ENCODE results near the gene ADNP2.

ADNP2 gene

GRCh38 chr18:80184243-80184772 lies 75.2 kb downstream of the ADNP2 start:
- no peak overlapping the region for H3K4me3 ChIP-seq (ENCODE audit: low read depth, low read length)
- no peak for TF ChIP-seq CTCF (IDR thresholded peaks at IDR 0.05; ENCODE audit: low read depth, low read length)

DNA sequence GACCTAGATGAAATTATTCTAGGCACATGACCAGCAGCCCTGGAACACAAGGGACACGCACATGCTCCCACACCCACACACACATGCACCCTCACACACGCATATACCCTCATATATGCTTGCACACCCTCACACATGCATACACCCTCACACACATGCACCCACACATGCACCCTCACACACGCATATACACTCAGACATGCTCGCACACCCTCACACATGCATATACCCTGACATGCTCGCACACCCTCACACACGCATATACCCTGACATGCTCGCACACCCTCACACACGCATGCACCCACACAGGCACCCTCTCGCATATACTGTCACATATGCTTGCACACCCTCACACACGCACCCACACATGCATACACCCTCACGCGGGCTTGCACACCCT lies 76.5 kb downstream of the ADNP2 start:
- no peak for TF ChIP-seq CTCF (IDR thresholded peaks at IDR 0.05; ENCODE audit: low read depth, low read length)
- H3K4me3 ChIP-seq (ENCODE audit: low read depth, low read length): no peak overlapping the region

DNA sequence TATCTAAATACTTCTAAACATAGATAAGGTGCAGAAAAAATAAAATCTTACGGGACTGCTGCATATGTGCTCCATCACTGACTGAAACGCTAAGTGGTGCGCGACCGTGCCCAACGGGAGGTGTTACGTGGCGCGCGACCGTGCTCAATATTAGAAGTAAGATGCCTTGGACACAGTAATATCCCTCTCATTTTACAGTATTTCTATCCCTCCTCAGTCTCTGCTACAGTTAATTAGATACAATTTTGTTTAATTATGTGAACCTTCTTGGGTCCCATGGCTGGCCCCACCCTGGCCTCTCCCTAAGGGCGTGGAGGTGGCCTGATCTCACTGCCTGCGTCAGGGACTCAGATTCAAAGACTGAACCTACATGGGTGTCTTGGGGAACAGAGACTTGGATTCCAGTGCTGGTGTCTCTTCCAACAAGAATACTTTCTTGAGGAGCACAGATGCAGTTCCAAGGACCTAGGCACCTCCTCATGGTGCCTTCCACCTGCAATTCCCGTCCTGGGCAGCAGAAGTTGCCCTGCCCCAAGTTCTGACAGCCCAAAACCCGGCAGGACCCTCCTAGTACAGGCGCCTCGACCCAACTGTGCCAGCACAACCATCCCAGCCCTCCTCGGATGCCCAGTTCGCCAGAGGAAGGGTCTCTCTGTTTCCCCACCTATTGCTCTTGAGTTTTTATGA lies 79.0 kb downstream of the ADNP2 start:
- H3K4me3 ChIP-seq (ENCODE audit: low read depth, low read length): no peak overlapping the region
- TF ChIP-seq CTCF (IDR thresholded peaks at IDR 0.05; ENCODE audit: low read depth, low read length): no peak

GRCh38 chr18:80188643-80189530 lies 79.8 kb downstream of the ADNP2 start:
- H3K4me3 ChIP-seq (ENCODE audit: low read depth, low read length): no peak overlapping the region
- no peak for TF ChIP-seq CTCF (IDR thresholded peaks at IDR 0.05; ENCODE audit: low read depth, low read length)

- H3K4me3 ChIP-seq (ENCODE audit: low read depth, low read length): no peak overlapping the region
- TF ChIP-seq CTCF (IDR thresholded peaks at IDR 0.05; ENCODE audit: low read depth, low read length): no peak
These were observed 80.4 kb downstream of the ADNP2 start for GRCh38 chr18:80189531-80189865.

All from WI38 (cell line).